HG03521 (cell line): ENCODE results near the gene SLC7A14.

Experiments
- ATAC-seq: cut with Tn5 transposase; IDR thresholded peaks from one replicate; pipeline ENCODE4 v1.9.1; 2021; ENCODE audit warnings: mild to moderate bottlenecking, moderate library complexity; ENCODE audit not compliant: unreplicated experiment

Gene SLC7A14

DNA sequence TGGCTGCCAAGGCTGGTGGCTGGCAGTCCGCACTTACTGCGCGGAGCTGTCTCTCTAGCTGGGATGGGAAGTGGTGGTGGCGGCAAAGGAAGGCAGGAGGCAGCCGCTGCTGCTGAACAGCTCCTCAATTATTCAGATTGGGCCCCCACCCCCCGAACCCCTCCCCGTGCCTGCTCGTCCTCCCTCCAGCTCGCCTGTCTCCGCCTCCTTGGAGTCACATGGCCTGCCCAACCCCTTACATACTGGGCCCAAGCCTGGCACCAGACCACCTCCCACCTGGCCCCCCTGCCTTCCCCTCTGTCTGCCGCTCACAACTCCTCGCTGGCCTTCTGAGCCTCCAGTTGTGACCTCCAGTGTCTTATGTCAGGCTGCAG is at the start of gene SLC7A14:
Gene SLC7A14, minus strand, starts transcription at position 139 of the 374 bp plus-strand sequence. CDS start 59,139 bp downstream, outside the sequence.
- ATAC-seq = no peak

DNA sequence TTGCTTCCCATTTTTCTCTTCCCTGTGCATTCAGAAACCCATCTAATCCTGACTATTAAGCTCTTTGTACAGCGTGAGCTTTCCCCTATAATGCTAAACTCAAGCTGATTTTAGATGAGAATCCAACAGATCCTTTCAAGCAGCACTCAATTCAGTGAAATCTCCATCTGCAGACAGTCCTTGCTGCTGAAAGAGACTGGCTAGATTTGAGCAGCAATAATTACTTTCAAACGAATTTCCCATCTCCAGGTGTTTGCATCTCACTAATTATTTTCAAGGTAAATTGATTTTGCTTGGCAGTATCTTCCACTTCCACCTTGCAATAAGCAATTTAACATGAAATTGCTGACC is 49.5 kb upstream of the SLC7A14 start:
- ATAC-seq = no peak

DNA sequence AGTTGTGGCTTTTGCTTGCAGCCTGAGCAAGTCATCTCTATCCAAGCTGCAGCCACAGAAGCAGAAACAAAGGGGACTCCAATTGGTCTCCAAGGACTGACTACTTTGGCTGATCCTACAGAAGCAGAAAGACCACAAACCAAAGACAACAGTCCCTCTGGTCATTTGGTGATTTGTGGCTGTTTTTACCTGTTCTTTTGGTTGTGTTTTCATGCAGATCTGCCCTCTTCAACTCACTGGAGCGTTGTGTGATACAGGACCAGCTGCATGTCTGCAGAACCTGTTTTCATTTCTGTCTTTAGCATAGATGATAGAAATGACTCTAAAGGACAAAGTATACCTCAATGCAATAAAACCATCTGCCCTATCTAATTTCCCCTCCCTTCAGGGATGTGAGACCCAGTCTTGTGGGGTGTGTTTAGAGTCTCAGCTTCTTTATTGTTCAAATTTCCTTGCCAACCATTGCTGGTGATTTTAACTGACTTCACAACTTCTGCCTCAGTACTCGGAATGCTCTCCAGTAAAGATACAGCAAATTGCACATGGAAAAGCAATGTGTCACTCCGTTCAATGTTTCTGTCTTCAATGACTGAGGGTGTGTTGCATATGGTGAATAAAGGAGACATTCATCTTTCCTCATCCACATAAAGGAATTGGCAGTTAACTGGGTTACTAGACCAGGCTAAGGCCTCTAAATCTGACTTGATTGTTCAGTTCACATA is 48.9 kb upstream of the SLC7A14 start:
- peak; percentile 51 for ATAC-seq

DNA sequence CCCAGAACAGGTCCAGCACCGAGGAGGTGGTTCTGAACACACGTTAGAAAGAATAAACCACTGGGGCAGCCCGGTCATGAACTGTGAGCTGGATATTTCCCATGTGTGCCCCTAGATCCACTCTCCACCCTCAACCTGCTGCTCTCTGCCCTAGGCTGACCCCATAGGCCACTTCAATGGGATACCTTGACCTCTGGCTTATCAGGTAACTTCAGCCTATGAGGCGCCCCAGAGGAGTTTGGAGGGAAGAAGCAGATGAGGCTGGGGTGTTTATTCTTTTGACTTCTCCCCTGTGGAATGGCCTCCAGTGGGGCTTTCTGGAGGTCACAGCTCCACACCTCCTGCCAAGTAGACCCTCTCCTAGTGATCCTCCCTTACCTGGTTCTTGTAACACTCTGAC is 47.7 kb upstream of the SLC7A14 start:
- ATAC-seq = no peak

DNA sequence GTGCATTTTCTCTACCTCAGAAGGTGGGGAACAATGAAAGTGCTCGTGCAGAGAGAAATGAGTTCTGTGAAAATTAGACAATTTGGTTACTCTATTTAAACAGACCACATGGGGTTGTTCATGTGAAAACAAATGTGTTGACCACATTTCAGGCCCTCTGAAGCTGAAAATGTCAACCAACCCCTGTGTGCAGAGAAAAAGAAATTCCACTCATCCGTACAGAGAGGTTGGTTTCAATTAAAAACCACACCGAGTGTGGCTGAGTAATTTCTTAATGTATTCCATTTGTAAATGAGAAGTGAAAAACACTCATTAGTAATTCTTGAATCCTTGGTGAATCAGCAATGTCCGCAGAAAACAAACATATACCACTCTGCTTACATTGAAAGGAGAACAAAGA is 46.9 kb upstream of the SLC7A14 start:
- peak; percentile 79 for ATAC-seq

DNA sequence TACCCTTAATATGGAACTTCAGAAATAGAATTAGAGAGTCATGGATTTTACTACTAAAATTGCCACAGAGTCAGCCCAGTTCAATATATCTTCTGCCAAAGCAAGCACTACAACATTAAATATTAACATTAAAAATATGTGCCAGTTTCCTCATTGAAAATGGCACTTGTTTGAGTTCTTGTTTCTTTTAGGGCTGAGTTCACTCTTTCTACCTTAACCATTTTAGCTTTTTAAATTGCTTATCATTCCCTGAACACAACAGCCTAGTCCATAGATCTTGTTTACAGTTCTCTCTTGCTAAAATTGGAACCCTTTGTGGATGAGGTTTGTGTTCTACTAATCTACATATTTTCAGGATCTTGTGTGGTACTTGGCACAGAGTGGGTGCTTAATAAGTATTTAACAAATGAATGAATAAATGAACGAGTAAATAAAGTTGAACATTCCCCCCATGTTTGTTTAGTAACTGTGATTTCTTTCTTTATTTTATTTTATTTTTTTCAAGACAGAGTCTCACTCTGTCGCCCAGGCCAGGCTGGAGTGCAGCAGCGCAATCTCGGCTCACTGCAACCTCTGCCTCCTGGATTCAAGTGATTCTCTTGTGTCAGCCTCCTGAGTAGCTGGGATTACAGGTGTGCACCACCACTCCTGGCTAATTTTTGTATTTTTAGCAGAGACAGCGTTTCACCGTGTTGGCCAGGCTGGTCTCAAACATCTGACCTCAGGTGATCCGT is 46.0 kb upstream of the SLC7A14 start:
- no peak for ATAC-seq

DNA sequence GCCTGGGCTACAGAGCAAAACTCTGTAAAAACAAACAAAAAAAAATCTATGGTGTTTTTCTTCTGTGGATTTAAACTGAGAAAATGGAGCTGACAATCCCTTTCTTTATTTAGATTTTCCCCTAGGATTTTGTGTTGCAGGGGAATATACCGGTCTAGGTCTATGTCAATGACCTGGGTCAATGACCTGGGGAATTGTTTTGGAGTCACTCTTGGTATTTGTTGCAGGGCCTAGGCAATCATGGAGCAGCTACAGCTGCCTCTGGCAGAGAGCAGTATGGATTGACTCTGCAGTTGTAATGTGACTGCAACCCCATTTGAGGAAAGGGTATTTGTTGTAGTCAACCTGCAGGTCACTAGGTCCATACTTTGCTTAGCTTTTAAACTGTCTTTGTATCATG is 37.6 kb upstream of the SLC7A14 start:
- no peak for ATAC-seq

DNA sequence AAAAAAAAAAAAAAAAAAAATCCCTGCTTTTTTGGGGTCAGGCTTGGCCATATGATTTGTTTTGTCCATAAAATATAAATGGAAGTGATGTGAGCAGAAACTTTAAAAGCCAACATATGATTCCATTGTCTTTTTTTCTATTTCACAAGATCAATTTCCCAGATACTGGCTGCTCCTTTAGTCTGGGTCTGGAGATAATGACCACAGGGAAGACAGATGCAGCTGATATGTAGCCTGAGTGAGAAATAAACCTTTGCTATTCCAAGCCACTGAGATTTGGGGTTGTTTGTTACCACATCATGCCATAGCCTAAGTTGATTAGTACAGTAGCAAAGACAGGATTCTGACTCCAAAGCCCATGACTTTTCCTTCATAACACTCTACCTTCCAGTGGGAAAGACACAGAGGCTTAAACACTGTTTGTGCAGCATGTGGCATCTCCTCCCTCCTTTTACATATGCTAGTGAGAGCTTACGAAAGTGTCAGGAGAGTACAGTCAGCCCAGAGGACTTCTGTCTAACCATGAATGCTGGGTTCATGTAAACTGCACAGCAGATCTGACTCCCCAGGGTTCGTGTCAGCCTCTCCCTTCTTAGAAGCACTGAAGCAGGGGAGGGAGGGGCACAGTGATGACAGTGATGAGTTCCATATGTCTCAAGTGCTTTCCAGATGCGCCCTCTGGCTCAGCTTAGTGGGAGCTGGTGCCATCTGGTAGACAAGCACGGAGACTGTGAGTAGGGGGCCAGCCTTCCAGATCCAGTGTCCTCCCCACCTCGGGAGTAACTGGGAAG is 36.7 kb upstream of the SLC7A14 start:
- no peak for ATAC-seq

DNA sequence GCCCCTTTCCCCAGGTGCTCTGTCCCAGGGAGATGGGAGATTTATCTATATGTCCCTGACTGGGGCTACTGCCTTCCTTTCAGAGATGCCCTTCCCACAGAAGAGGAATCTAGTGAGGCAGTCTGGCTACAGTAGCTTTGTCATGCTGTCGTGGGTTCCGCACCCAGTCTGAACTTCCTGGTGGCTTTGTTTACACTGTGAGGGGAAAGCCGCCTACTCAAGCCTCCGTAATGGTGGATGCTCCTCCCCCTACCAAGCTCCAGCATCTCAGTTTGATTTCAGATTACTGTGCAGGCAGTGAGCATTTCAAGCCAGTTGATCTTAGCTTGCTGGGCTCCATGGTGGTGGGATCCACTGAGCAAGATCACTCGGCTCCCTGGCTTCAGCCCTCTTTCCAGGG is 35.4 kb upstream of the SLC7A14 start:
- no peak for ATAC-seq

DNA sequence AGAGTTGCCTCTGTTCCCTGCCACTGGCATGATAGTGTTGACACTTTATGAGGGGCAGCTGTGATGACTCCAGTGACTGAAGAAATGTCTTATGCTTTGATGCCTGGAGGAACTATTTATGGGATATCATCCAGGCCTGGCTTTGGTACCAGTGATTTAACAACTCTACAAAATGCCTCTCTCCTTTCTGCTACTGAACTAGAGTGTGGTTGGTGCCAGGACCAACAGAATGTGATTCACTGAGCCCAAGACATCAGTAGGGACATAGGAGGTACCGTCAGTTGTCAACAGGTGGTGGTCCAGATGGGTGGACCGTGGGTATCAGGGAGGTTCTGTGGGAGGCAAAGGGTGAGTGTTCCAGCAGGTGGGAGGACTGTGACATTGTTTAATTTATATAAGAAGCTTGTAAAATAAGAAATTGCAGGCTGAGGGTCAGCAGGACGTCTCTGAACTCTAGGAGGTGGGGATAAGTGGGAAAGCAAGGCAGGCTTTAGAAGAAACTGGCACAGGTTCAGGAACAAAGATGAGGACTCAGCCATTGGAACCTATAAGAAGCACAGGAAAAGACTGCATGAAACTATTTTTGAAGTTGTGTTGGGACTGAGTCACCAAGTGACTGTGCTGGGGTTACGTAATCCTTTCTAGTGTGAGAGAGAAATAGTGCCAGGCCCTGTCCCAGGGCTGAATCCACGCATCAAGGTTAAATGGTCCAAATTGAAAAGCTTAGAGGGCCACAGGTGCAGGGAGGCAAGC is 28.5 kb upstream of the SLC7A14 start:
- ATAC-seq = no peak

DNA sequence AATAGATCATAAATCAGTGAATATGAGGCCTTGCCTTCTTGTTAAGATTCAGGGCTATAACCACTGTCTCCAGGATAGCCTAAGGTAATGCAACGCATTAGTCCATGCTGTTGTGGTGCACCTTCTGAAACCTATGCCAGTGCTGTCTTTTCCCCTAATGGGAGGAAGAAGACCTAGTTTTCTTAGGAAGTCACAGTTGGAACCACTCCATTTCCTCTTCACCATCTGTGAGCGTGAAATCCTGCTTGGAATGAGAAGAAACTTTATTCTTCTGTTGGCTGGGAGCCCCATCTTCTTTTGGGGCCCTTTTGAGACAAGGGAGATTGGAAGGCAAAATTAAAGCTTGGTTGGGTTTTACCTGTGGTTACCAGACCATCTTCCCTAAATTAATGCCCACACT is 25.9 kb upstream of the SLC7A14 start:
- no peak for ATAC-seq

DNA sequence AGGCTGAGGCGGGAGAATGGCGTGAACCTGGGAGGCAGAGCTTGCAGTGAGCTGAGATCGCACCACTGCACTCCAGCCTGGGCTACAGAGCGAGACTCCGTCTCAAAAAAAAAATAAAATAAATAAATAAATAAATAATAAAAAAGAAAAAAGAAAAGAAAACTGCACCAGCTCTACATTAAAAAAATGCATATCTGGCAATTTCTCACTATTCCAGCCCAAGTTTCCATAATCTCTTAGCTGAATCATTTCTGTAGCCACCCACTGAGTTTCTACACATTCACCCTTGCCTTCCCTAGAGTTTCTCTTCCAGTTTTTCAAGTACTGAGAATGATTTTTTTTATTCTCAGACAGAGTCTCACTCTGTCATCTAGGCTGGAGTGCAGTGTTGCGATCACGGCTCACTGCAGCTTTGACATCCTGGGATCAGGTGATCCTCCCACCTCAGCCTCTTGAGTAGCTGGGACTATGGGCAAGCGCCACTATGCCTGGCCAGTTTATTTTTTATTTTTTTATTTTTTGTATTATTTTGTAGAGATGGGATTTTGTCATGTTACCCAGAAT is 24.5 kb upstream of the SLC7A14 start:
- no peak for ATAC-seq

DNA sequence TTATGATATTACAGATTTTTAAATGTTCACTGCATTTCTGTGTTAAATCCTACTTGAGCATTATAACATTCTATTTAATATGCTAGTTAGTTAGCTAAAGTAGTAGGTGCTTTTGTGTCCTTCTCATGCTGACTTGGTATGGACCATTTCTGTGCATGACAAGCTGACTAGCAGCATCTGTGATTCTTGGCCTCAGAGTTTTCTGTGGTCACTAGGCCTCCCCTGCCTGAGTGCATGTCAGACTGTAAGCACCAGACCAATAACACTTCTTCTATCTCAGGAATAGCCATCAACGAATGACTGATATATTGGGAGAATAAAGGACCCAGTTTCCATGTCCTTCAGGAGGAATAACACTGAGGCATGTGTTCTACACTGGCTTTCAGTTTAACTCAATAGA is 22.6 kb upstream of the SLC7A14 start:
- no peak for ATAC-seq

DNA sequence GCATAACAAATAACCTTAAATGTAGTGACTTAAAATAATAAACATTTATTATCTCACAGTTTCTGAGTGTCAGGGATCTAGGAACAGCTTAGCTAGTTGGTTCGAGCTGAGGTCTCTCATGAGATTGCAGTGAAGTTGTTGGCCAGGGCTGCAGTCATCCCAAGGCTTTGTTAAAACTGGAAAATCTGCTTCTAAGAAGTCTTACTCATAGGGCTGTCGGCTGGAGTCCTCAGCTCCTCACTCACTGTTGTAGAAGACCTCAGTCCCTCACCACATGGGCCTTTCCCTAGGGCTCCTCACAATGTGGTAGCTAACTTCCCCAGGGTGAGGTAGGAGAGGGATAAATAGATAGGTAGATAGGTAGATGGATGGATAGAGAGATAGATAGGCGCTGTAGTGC is 20.8 kb upstream of the SLC7A14 start:
- no peak for ATAC-seq

DNA sequence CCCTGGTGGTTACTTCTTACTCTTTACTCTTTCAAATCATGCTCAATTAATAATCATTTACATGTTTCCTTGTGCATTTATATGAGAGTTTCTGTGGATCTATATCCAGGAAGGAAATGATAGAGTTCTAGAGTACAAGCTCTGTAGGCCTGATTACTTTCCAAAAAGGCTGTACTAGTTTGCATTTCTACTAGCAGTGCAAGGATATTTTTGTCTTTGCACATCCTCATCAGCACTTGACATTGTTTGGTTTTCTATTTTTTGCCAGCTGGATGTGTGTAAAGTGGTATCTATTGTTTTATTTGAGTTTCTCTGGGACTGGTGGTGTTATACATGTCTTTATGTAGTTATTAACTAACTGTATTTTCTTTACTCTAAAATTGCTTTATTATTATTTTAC is 19.6 kb upstream of the SLC7A14 start:
- no peak for ATAC-seq

DNA sequence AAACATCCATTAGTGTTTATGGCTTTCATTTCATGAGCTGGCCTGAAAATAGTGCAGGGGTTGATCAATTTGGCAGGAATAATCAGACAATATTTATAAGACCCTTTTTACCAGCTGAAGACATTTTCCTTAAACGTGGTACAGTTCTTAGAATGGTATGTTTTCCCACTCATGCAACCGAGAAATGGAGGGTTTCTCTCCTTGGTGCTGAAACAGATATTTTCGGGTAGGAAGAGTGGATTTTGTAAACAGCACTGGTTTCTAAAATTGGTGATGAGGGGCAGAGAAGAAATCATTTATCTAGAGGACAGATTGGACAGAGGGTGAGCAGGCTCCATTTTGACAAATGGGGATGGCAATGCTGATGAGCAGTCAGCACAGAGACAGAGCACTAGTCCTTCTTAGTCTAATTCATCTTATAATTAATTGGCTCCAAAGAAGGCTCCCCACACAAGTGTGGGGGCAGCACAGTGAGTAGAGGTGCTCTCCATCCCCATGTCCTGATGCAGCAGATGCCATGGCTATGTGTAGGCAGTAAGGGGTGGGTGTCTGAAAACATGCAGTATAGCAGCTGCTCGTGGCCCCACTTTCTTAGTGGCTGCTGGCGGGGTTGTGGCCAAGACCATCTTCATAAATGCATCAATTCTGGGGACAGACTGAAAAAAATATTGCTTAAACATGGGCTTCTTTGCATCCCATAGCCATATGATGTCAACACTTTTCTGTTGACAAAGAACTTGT is 18.1 kb upstream of the SLC7A14 start:
- no peak for ATAC-seq

DNA sequence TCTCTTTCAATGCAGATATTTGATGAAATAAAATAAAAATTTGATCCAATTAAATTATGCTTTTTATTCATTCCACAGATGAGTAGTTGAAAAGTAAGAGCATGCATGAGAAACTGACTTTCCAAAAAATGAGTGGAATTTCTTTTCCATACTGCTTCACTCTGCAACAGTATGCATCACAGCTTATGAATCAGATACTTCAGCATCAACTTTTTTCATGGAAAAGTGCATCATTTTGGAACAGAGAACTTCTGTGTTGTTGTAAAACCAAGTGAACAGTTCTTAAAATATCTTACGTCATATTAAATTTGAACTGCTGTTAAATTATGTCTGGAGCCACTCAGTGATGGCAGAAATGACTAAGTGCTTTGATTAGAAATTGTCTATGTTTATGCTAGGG is 16.7 kb upstream of the SLC7A14 start:
- no peak for ATAC-seq

DNA sequence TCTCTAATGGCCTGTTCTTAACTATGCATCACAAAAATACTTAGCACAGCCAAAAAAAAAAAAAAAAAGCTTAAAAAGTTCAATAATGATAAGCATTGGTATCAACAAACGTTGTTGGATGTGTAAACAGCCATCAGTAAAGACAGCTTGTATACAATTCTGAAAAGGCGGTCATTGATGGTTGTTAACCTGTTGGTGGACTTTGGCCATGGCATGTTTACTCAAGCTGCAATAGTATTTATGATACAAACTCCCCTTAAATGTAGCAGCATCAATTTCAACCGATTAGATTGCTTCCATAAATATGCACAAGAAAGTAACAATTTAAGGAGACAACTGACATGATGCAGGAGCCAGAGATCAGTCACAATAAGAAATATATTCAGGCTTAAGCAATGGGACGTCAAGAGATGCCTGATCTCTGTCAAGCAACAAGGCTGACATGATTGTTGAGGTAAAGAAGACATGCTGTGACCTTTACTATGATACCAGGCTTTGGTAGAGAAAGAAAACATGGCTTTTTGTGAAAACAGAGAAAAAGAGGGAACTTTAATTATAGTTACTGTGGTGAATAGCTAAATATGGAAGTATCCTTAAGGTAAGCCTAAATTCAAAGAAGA is 14.2 kb upstream of the SLC7A14 start:
- ATAC-seq = no peak

DNA sequence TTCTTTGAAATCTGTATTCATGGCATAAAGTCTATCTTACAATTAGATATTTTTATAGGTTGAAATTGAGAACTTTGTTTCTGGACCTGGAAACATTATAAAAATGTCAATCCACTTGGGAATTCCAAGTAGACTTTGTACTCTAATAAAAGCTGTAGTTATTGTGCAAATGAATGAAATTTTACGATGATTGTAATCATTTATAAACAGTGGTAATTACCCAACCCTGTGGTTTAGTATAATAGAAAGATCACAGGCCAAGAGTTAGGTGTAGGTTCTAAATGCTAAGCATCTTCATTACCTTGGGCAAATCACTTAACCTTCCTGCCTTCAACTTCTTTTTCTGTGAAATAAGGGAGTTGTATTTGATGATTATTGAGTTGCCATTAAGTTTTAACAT is 13.2 kb upstream of the SLC7A14 start:
- ATAC-seq = no peak

DNA sequence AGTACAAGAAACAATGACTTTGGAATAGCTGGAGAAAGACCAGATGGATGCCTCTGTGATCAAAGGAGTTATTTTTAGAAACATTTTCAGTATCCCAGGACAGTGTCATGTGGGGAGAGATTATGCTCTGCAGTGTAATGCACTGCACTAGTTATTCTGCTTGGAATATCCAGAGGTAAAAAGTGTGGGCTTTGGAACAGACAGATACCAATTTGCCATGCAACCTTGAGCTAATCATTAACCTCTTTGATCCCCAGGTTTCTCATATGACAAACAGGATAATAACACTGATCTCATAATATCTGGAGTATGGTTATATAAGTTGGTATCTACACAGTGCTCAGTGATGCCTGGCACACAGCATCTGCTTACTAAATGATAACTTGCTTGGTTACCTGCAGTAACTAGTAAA is 12.2 kb upstream of the SLC7A14 start:
- ATAC-seq = no peak
